ENCODE data around the gene TGFBR1. TPM values are rescaled to one million over a fixed set of nuclear protein-coding genes. Genes with fewer than 3 reads are reported as not detected.

Gene TGFBR1
- total RNA-seq, 1 donor from 2014 or later: 30.6 TPM

GRCh38 chr9:99134893-99135341 lies 30.0 kb downstream of the TGFBR1 start:
- Mint-ChIP-seq H3K4me3 (ENCODE audit: low read depth) (no peak overlapping the region), H3K27ac (no peak overlapping the region), H3K9me3 (no peaks in the 10 kb centered on the region), H3K27me3 (ENCODE audit: low read depth) (no peaks in the 10 kb centered on the region), H3K36me3 (ENCODE audit: low read depth) (peaks cover 61% of the 10 kb centered on the region), H3K4me1 (ENCODE audit: low read depth) (peaks cover 45% of the 10 kb centered on the region)
- DNase-seq (ENCODE audit: low spot score): no peak
- intact Hi-C loops (cut with micrococcal nuclease): loop anchor here (5.0 kb wide), 1 partner anchor 288 kb away; no protein-coding TSS in a partner anchor

GRCh38 chr9:99135456-99135855 lies 30.5 kb downstream of the TGFBR1 start:
- Mint-ChIP-seq H3K36me3 (ENCODE audit: low read depth) (peaks cover 59% of the 10 kb centered on the region), H3K4me3 (ENCODE audit: low read depth) (no peak overlapping the region), H3K9me3 (no peaks in the 10 kb centered on the region), H3K27me3 (ENCODE audit: low read depth) (no peaks in the 10 kb centered on the region), H3K4me1 (ENCODE audit: low read depth) (peaks cover 41% of the 10 kb centered on the region), H3K27ac (no peak overlapping the region)
- intact Hi-C loops (cut with micrococcal nuclease): loop anchor here (5.0 kb wide), 1 partner anchor 288 kb away; no protein-coding TSS in a partner anchor
- DNase-seq (ENCODE audit: low spot score): no peak

GRCh38 chr9:99137225-99137624 lies 32.3 kb downstream of the TGFBR1 start:
- intact Hi-C loops (cut with micrococcal nuclease): loop anchor here (5.0 kb wide), 1 partner anchor 290 kb away; no protein-coding TSS in a partner anchor
- Mint-ChIP-seq H3K9me3 (no peaks in the 10 kb centered on the region), H3K27me3 (ENCODE audit: low read depth) (no peaks in the 10 kb centered on the region), H3K36me3 (ENCODE audit: low read depth) (peaks cover 61% of the 10 kb centered on the region), H3K4me1 (ENCODE audit: low read depth) (peaks cover 43% of the 10 kb centered on the region), H3K27ac (no peak overlapping the region), H3K4me3 (ENCODE audit: low read depth) (no peak overlapping the region)
- DNase-seq (ENCODE audit: low spot score): no peak

GRCh38 chr9:99137891-99138290 lies 33.0 kb downstream of the TGFBR1 start:
- no peak overlapping the region for H3K4me3 Mint-ChIP-seq (ENCODE audit: low read depth)
- no peak overlapping the region for H3K27ac Mint-ChIP-seq
- no peak for DNase-seq (ENCODE audit: low spot score)
- H3K9me3 Mint-ChIP-seq: no peaks in the 10 kb centered on the region
- intact Hi-C loops (cut with micrococcal nuclease): loop anchor here (5.0 kb wide), 1 partner anchor 291 kb away; no protein-coding TSS in a partner anchor
- no peaks in the 10 kb centered on the region for H3K27me3 Mint-ChIP-seq (ENCODE audit: low read depth)
- peaks cover 60% of the 10 kb centered on the region for H3K36me3 Mint-ChIP-seq (ENCODE audit: low read depth)
- H3K4me1 Mint-ChIP-seq (ENCODE audit: low read depth): peaks cover 40% of the 10 kb centered on the region

- no peak overlapping the region for H3K27ac Mint-ChIP-seq
- intact Hi-C loops (cut with micrococcal nuclease): loop anchor here (5.0 kb wide), 1 partner anchor 291 kb away; no protein-coding TSS in a partner anchor
- peaks cover 35% of the 10 kb centered on the region for H3K4me1 Mint-ChIP-seq (ENCODE audit: low read depth)
Measured at GRCh38 chr9:99138424-99139284, 33.7 kb downstream of the TGFBR1 start.

GRCh38 chr9:99139868-99140267 lies 35.0 kb downstream of the TGFBR1 start:
- H3K9me3 Mint-ChIP-seq: no peaks in the 10 kb centered on the region
- no peak overlapping the region for H3K27ac Mint-ChIP-seq
- no peaks in the 10 kb centered on the region for H3K27me3 Mint-ChIP-seq (ENCODE audit: low read depth)
- H3K4me1 Mint-ChIP-seq (ENCODE audit: low read depth): peaks cover 29% of the 10 kb centered on the region
- no peak overlapping the region for H3K4me3 Mint-ChIP-seq (ENCODE audit: low read depth)
- peaks cover 66% of the 10 kb centered on the region for H3K36me3 Mint-ChIP-seq (ENCODE audit: low read depth)
- no peak for DNase-seq (ENCODE audit: low spot score)
- intact Hi-C loops (cut with micrococcal nuclease): loop anchor here (1.0 to 5.0 kb wide), 4 partner anchors 33 to 293 kb away; partner anchors contain the start of gene TGFBR1

More at GRCh38 chr9:99138424-99139284, 33.7 kb downstream of the TGFBR1 start:
- DNase-seq (ENCODE audit: low spot score): no peak
- H3K27me3 Mint-ChIP-seq (ENCODE audit: low read depth): no peaks in the 10 kb centered on the region
- no peak overlapping the region for H3K4me3 Mint-ChIP-seq (ENCODE audit: low read depth)
- H3K9me3 Mint-ChIP-seq: no peaks in the 10 kb centered on the region
- H3K36me3 Mint-ChIP-seq (ENCODE audit: low read depth): peaks cover 61% of the 10 kb centered on the region

- peaks cover 72% of the 10 kb centered on the region for H3K36me3 Mint-ChIP-seq (ENCODE audit: low read depth)
- DNase-seq (ENCODE audit: low spot score): no peak
- H3K9me3 Mint-ChIP-seq: no peaks in the 10 kb centered on the region
- H3K27ac Mint-ChIP-seq: no peak overlapping the region
- intact Hi-C loops (cut with micrococcal nuclease): loop anchor here (1.0 to 5.0 kb wide), 3 partner anchors 33 to 165 kb away; partner anchors contain the start of gene TGFBR1
- peaks cover 22% of the 10 kb centered on the region for H3K4me1 Mint-ChIP-seq (ENCODE audit: low read depth)
- no peaks in the 10 kb centered on the region for H3K27me3 Mint-ChIP-seq (ENCODE audit: low read depth)
- no peak overlapping the region for H3K4me3 Mint-ChIP-seq (ENCODE audit: low read depth)
Measured at GRCh38 chr9:99140685-99141314, 35.9 kb downstream of the TGFBR1 start.

- no peaks in the 10 kb centered on the region for H3K27me3 Mint-ChIP-seq (ENCODE audit: low read depth)
- intact Hi-C loops (cut with micrococcal nuclease): loop anchor here (5.0 kb wide), 1 partner anchor 35 kb away; the partner anchor contains the start of gene TGFBR1
- no peak for DNase-seq (ENCODE audit: low spot score)
- peaks cover 81% of the 10 kb centered on the region for H3K36me3 Mint-ChIP-seq (ENCODE audit: low read depth)
- no peaks in the 10 kb centered on the region for H3K9me3 Mint-ChIP-seq
- H3K4me3 Mint-ChIP-seq (ENCODE audit: low read depth): no peak overlapping the region
- no peak overlapping the region for H3K27ac Mint-ChIP-seq
- H3K4me1 Mint-ChIP-seq (ENCODE audit: low read depth): peaks cover 19% of the 10 kb centered on the region
Measured at GRCh38 chr9:99141849-99142248, 36.9 kb downstream of the TGFBR1 start.

GRCh38 chr9:99142275-99142674 lies 37.4 kb downstream of the TGFBR1 start:
- peaks cover 82% of the 10 kb centered on the region for H3K36me3 Mint-ChIP-seq (ENCODE audit: low read depth)
- no peak for DNase-seq (ENCODE audit: low spot score)
- intact Hi-C loops (cut with micrococcal nuclease): loop anchor here (5.0 kb wide), 1 partner anchor 35 kb away; the partner anchor contains the start of gene TGFBR1
- H3K27ac Mint-ChIP-seq: no peak overlapping the region
- no peaks in the 10 kb centered on the region for H3K27me3 Mint-ChIP-seq (ENCODE audit: low read depth)
- H3K9me3 Mint-ChIP-seq: no peaks in the 10 kb centered on the region
- H3K4me1 Mint-ChIP-seq (ENCODE audit: low read depth): peaks cover 21% of the 10 kb centered on the region
- H3K4me3 Mint-ChIP-seq (ENCODE audit: low read depth): no peak overlapping the region

GRCh38 chr9:99143655-99144054 lies 38.7 kb downstream of the TGFBR1 start:
- peaks cover 20% of the 10 kb centered on the region for H3K4me1 Mint-ChIP-seq (ENCODE audit: low read depth)
- intact Hi-C loops (cut with micrococcal nuclease): loop anchor here (5.0 kb wide), 1 partner anchor 36 kb away; the partner anchor contains the start of gene TGFBR1
- no peak overlapping the region for H3K27ac Mint-ChIP-seq
- H3K9me3 Mint-ChIP-seq: no peaks in the 10 kb centered on the region
- peaks cover 85% of the 10 kb centered on the region for H3K36me3 Mint-ChIP-seq (ENCODE audit: low read depth)
- H3K27me3 Mint-ChIP-seq (ENCODE audit: low read depth): no peaks in the 10 kb centered on the region
- no peak overlapping the region for H3K4me3 Mint-ChIP-seq (ENCODE audit: low read depth)
- DNase-seq (ENCODE audit: low spot score): no peak

GRCh38 chr9:99144966-99145365 lies 40.1 kb downstream of the TGFBR1 start:
- intact Hi-C loops (cut with micrococcal nuclease): loop anchor here (5.0 kb wide), 1 partner anchor 38 kb away; the partner anchor contains the start of gene TGFBR1
- H3K27ac Mint-ChIP-seq: no peak overlapping the region

GRCh38 chr9:99146574-99146973 lies 41.7 kb downstream of the TGFBR1 start:
- Mint-ChIP-seq H3K27ac (no peak overlapping the region), H3K4me1 (ENCODE audit: low read depth) (peaks cover 27% of the 10 kb centered on the region), H3K36me3 (ENCODE audit: low read depth) (peaks cover 82% of the 10 kb centered on the region), H3K9me3 (no peaks in the 10 kb centered on the region), H3K27me3 (ENCODE audit: low read depth) (no peaks in the 10 kb centered on the region), H3K4me3 (ENCODE audit: low read depth) (no peak overlapping the region)
- no peak for DNase-seq (ENCODE audit: low spot score)
- intact Hi-C loops (cut with micrococcal nuclease): no loop called here

More at GRCh38 chr9:99144966-99145365, 40.1 kb downstream of the TGFBR1 start:
- H3K9me3 Mint-ChIP-seq: no peaks in the 10 kb centered on the region
- H3K36me3 Mint-ChIP-seq (ENCODE audit: low read depth): peaks cover 83% of the 10 kb centered on the region
- no peaks in the 10 kb centered on the region for H3K27me3 Mint-ChIP-seq (ENCODE audit: low read depth)
- no peak for DNase-seq (ENCODE audit: low spot score)
- H3K4me1 Mint-ChIP-seq (ENCODE audit: low read depth): peaks cover 23% of the 10 kb centered on the region
- no peak overlapping the region for H3K4me3 Mint-ChIP-seq (ENCODE audit: low read depth)
